HG03460 (cell line): ENCODE data around the gene EGLN1.
"Not testable (repeated sequence)": the region's sequence is repeated elsewhere in the genome, so short reads cannot be mapped to it uniquely, and the experiment has no call there.

ENCODE experiments used
- ATAC-seq: cut with Tn5 transposase; IDR thresholded peaks from one replicate; pipeline ENCODE4 v1.9.1; 2021; ENCODE audit not compliant: unreplicated experiment

Gene EGLN1

GRCh38 chr1:231369282-231369681, 52.8 kb downstream of the EGLN1 start:
- no peak for ATAC-seq

- ATAC-seq: no peak
Measured at GRCh38 chr1:231364192-231364591, 57.9 kb downstream of the EGLN1 start.

DNA sequence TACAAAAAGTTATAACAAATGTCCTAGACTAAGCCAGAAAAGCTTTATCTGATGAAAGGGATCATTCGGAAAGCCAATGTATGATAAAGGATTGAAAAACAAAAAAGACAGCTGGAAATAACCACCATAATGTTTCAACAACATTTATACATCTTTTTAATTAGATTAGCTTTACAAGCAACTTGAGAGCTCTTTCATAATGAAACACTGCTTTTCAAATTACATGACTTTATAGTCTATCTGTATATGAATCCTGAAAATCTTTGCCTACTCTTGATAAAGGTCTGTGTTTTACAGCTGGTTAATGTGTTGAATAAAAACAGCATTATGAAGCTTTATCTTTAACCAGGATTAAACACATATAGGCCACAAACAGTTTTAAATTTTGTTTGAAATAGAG, 58.5 kb downstream of the EGLN1 start:
- ATAC-seq: no peak

- no peak for ATAC-seq
Measured at GRCh38 chr1:231362325-231362724, 59.8 kb downstream of the EGLN1 start.

DNA sequence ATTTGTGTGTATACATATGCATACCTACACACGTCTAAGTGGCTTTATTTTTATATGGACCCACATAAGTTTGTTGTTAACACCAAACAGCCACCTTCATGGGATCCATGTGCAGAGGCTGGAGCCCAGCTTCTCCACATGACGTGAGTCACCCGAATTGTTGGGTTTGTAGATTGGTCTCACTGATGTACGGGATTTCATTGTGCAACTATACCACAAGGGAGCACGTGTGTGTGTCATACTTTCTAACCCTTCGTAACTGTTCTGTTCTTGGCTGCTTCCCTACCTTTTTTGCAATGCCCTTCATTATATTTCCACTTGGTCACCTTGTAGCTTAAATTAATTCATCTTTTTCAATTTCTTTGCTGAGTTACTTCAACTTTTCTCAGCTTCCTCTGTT, 63.0 kb downstream of the EGLN1 start:
- ATAC-seq: no peak

GRCh38 chr1:231357831-231358354, 64.2 kb downstream of the EGLN1 start:
- peak; percentile 86 for ATAC-seq

- peak; percentile 9 for ATAC-seq
Measured at GRCh38 chr1:231357187-231357772, 64.8 kb downstream of the EGLN1 start.

DNA sequence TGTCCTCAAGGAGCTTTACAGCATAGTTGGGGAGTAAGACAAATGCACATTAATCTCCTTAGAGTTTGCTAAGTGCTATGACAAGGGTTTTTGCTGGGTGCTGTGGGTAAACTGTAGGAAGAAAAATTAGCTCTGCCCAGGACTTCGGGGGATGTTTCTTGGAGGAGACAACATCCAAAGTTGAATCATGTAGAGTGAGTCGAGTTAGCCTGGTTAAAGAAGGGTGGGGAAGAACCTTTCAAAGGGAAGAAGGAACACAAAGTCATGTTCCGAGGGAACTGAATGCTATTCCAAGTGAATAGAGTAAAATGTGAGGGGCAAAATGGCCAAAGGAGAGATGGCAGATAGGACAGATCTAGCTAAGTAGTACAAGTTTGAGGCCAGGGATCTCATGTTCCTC, 66.9 kb downstream of the EGLN1 start:
- ATAC-seq: no peak

- no peak for ATAC-seq
Measured at GRCh38 chr1:231354330-231355020, 67.6 kb downstream of the EGLN1 start.

DNA sequence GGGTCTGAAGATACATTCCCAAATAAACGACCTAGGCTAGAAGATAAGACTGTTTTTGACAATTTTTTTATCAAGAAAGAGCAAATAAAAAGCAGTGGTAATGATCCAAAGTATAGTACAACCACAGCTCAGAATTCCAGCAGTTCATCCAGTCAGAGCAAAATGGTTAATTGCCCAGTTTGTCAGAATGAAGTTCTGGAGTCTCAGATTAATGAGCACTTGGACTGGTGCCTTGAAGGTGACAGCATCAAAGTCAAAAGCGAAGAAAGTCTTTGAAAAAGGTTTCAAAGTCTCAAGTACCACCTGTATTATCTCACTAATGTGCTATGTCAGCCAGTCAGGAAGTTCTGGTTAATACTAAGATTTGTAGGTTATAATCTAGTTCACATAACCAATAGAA, 69.0 kb downstream of the EGLN1 start:
- ATAC-seq: no peak

GRCh38 chr1:231351816-231352215, 70.3 kb downstream of the EGLN1 start:
- ATAC-seq: no peak

GRCh38 chr1:231348856-231349255, 73.2 kb downstream of the EGLN1 start:
- ATAC-seq: not testable (repeated sequence)

- no peak for ATAC-seq
Measured at GRCh38 chr1:231348442-231348841, 73.6 kb downstream of the EGLN1 start.

DNA sequence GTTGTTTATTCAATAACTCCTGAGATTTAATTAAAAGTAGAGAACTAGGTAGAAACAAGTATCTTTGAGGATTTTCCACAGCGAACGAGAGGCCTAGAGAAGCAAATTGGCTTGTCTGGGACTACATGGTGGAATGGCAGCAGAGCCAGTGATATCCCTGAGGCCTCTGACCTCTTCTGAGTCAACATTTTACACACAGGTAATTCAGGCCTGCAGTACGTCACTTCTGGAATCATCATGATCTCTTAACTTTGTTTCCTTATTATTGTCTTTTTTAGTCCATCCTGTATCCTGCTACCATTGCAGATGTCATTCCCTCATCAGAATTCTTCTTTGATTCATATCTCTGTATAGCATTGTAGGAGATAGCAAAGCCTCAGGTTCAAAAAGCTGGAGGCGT, 74.1 kb downstream of the EGLN1 start:
- no peak for ATAC-seq

- ATAC-seq: no peak
Measured at GRCh38 chr1:231340328-231341013, 81.6 kb downstream of the EGLN1 start.

- ATAC-seq: peak; percentile 8
Measured at GRCh38 chr1:231338270-231339128, 83.6 kb downstream of the EGLN1 start, which contains the start of gene SPRTN. TSS of gene SPRTN (plus strand) at chr1:231338293. CDS start at chr1:231338384, 91 bp downstream.

GRCh38 chr1:231337472-231338269, 84.4 kb downstream of the EGLN1 start, which contains the start of gene EXOC8:
TSS of gene EXOC8 (minus strand) at chr1:231337852. CDS start at chr1:231337745, 107 bp downstream.
- peak; percentile 69 for ATAC-seq

- peak; percentile 20 for ATAC-seq
Measured at GRCh38 chr1:231337043-231337471, 85.0 kb downstream of the EGLN1 start.

GRCh38 chr1:231335663-231336602, 86.2 kb downstream of the EGLN1 start:
- ATAC-seq: no peak
